ENCODE data around the gene EDEM1.

Gene EDEM1

GRCh38 chr3:5197470-5198312, 10.2 kb downstream of the EDEM1 start:
- H3K4me3 ChIP-seq (ENCODE audit: low read depth, low read length) = no peak overlapping the region

GRCh38 chr3:5198313-5198677, 10.8 kb downstream of the EDEM1 start:
- H3K4me3 ChIP-seq (ENCODE audit: low read depth, low read length) = no peak overlapping the region

GRCh38 chr3:5198986-5199731, 11.7 kb downstream of the EDEM1 start:
- no peak overlapping the region for H3K4me3 ChIP-seq (ENCODE audit: low read depth, low read length)

- H3K4me3 ChIP-seq (ENCODE audit: low read depth, low read length) = no peak overlapping the region
Measured at GRCh38 chr3:5201536-5201935, 14.0 kb downstream of the EDEM1 start.

- no peak overlapping the region for H3K4me3 ChIP-seq (ENCODE audit: low read depth, low read length)
Measured at GRCh38 chr3:5202222-5202621, 14.7 kb downstream of the EDEM1 start.

- H3K4me3 ChIP-seq (ENCODE audit: low read depth, low read length) = no peak overlapping the region
Measured at GRCh38 chr3:5205165-5205941, 17.8 kb downstream of the EDEM1 start.

GRCh38 chr3:5210926-5211325, 23.4 kb downstream of the EDEM1 start:
- H3K4me3 ChIP-seq (ENCODE audit: low read depth, low read length) = no peak overlapping the region

- H3K4me3 ChIP-seq (ENCODE audit: low read depth, low read length) = no peak overlapping the region
Measured at GRCh38 chr3:5212628-5213573, 25.4 kb downstream of the EDEM1 start.

GRCh38 chr3:5213574-5213966, 26.1 kb downstream of the EDEM1 start:
- no peak overlapping the region for H3K4me3 ChIP-seq (ENCODE audit: low read depth, low read length)

- H3K4me3 ChIP-seq (ENCODE audit: low read depth, low read length) = no peak overlapping the region
Measured at GRCh38 chr3:5214352-5214751, 26.8 kb downstream of the EDEM1 start.

- no peak overlapping the region for H3K4me3 ChIP-seq (ENCODE audit: low read depth, low read length)
Measured at GRCh38 chr3:5217824-5218595, 30.5 kb downstream of the EDEM1 start.

GRCh38 chr3:5218815-5219214, 31.3 kb downstream of the EDEM1 start:
- H3K4me3 ChIP-seq (ENCODE audit: low read depth, low read length) = no peak overlapping the region

- H3K4me3 ChIP-seq (ENCODE audit: low read depth, low read length) = no peak overlapping the region
Measured at GRCh38 chr3:5219216-5219615, 31.7 kb downstream of the EDEM1 start.

- H3K4me3 ChIP-seq (ENCODE audit: low read depth, low read length) = no peak overlapping the region
Measured at GRCh38 chr3:5220193-5220592, 32.7 kb downstream of the EDEM1 start.

GRCh38 chr3:5220667-5221431, 33.3 kb downstream of the EDEM1 start:
- no peak overlapping the region for H3K4me3 ChIP-seq (ENCODE audit: low read depth, low read length)

GRCh38 chr3:5221701-5222100, 34.2 kb downstream of the EDEM1 start:
- H3K4me3 ChIP-seq (ENCODE audit: low read depth, low read length) = no peak overlapping the region

- no peak overlapping the region for H3K4me3 ChIP-seq (ENCODE audit: low read depth, low read length)
Measured at GRCh38 chr3:5222283-5223005, 34.9 kb downstream of the EDEM1 start.

GRCh38 chr3:5226783-5227182, 39.3 kb downstream of the EDEM1 start:
- no peak overlapping the region for H3K4me3 ChIP-seq (ENCODE audit: low read depth, low read length)

Measured in iPS-11a (cell line).